ENCODE data around the gene TBC1D10B.

Gene TBC1D10B

GRCh38 chr16:30370456-30371247, at the start of gene TBC1D10B:
Gene TBC1D10B, minus strand, starts transcription at chr16:30370494. Its CDS starts 311 bp downstream, at chr16:30370183.
- in situ Hi-C loops (cut with HindIII; ENCODE audit: low pct_unique_long_range_greater_than_20kb, low sequenced_read_pairs) = no loop called here
- TF ChIP-seq JUND (IDR thresholded peaks at IDR 0.05; ENCODE audit: low read depth) = no peak

GRCh38 chr16:30418350-30419181, 48.3 kb upstream of the TBC1D10B start:
- DNase-seq (ENCODE audit: low read depth in 1 of 2, low spot score in 1 of 2) = no peak
- in situ Hi-C loops (cut with HindIII; ENCODE audit: low pct_unique_long_range_greater_than_20kb, low sequenced_read_pairs) = no loop called here
- no peak for TF ChIP-seq JUND (IDR thresholded peaks at IDR 0.05; ENCODE audit: low read depth)

More at GRCh38 chr16:30370456-30371247, at the start of gene TBC1D10B:
- peak; percentile 97 to 100 for DNase-seq (ENCODE audit: low read depth in 1 of 2, low spot score in 1 of 2)

GRCh38 chr16:30417529-30418349, 47.4 kb upstream of the TBC1D10B start:
- in situ Hi-C loops (cut with HindIII; ENCODE audit: low pct_unique_long_range_greater_than_20kb, low sequenced_read_pairs) = no loop called here
- peak; percentile 88 to 96 for DNase-seq (ENCODE audit: low read depth in 1 of 2, low spot score in 1 of 2)
- TF ChIP-seq JUND (IDR thresholded peaks at IDR 0.05; ENCODE audit: low read depth) = no peak

- in situ Hi-C loops (cut with HindIII; ENCODE audit: low pct_unique_long_range_greater_than_20kb, low sequenced_read_pairs) = no loop called here
- no peak for DNase-seq (ENCODE audit: low read depth in 1 of 2, low spot score in 1 of 2)
- TF ChIP-seq JUND (IDR thresholded peaks at IDR 0.05; ENCODE audit: low read depth) = no peak
These were observed 46.6 kb upstream of the TBC1D10B start for GRCh38 chr16:30416624-30417528.

- in situ Hi-C loops (cut with HindIII; ENCODE audit: low pct_unique_long_range_greater_than_20kb, low sequenced_read_pairs) = no loop called here
- TF ChIP-seq JUND (IDR thresholded peaks at IDR 0.05; ENCODE audit: low read depth) = no peak
- DNase-seq (ENCODE audit: low read depth in 1 of 2, low spot score in 1 of 2) = no peak
These were observed 45.8 kb upstream of the TBC1D10B start for GRCh38 chr16:30416047-30416603.

GRCh38 chr16:30414159-30414558, 43.9 kb upstream of the TBC1D10B start:
- in situ Hi-C loops (cut with HindIII; ENCODE audit: low pct_unique_long_range_greater_than_20kb, low sequenced_read_pairs) = no loop called here
- TF ChIP-seq JUND (IDR thresholded peaks at IDR 0.05; ENCODE audit: low read depth) = no peak
- no peak for DNase-seq (ENCODE audit: low read depth in 1 of 2, low spot score in 1 of 2)

- no peak for TF ChIP-seq JUND (IDR thresholded peaks at IDR 0.05; ENCODE audit: low read depth)
- no peak for DNase-seq (ENCODE audit: low read depth in 1 of 2, low spot score in 1 of 2)
- in situ Hi-C loops (cut with HindIII; ENCODE audit: low pct_unique_long_range_greater_than_20kb, low sequenced_read_pairs) = no loop called here
These were observed 43.0 kb upstream of the TBC1D10B start for GRCh38 chr16:30413112-30413806.

- in situ Hi-C loops (cut with HindIII; ENCODE audit: low pct_unique_long_range_greater_than_20kb, low sequenced_read_pairs) = no loop called here
- no peak for TF ChIP-seq JUND (IDR thresholded peaks at IDR 0.05; ENCODE audit: low read depth)
- DNase-seq (ENCODE audit: low read depth in 1 of 2, low spot score in 1 of 2) = peak; percentile 77 to 88
These were observed 39.1 kb upstream of the TBC1D10B start for GRCh38 chr16:30409125-30410060.

- no peak for TF ChIP-seq JUND (IDR thresholded peaks at IDR 0.05; ENCODE audit: low read depth)
- in situ Hi-C loops (cut with HindIII; ENCODE audit: low pct_unique_long_range_greater_than_20kb, low sequenced_read_pairs) = no loop called here
- DNase-seq (ENCODE audit: low read depth in 1 of 2, low spot score in 1 of 2) = no peak
These were observed 37.7 kb upstream of the TBC1D10B start for GRCh38 chr16:30407804-30408534.
